AG04450 (cell line): Measurements from ENCODE around the gene CLIP1. TPM values are rescaled to one million over a fixed set of nuclear protein-coding genes. Genes with fewer than 3 reads are reported as not detected.
"Not testable (repeated sequence)": the region's sequence is repeated elsewhere in the genome, so short reads cannot be mapped to it uniquely, and the experiment has no call there.

Experiments
- CTCF ChIA-PET: fragments of 300-600, 350-600 bp; formaldehyde crosslinking; extraction: SDS; loops from one replicate; lab custom pipeline; 2022; ENCODE audit warnings: antibody characterized with exemption, inconsistent platforms; lab: Charles Lee
- POLR2A ChIA-PET: fragments of 350-600 bp; formaldehyde crosslinking; extraction: SDS; loops from one replicate; lab custom pipeline; 2021; ENCODE audit warnings: antibody characterized with exemption, inconsistent platforms; lab: Yijun Ruan, JAX
- DNase-seq: peaks from one replicate; pipeline ENCODE4 v3.0.0-alpha.2; 2011; ENCODE audit warnings: low read depth, low spot score
- H3K27ac ChIP-seq: one replicate; pipeline ENCODE4 v1.5.1; 2012; ENCODE audit warnings: low read depth, low read length, control low read depth
- H3K27me3 ChIP-seq: one replicate; pipeline ENCODE4 v1.6.0; 2012; ENCODE audit warnings: low read length; ENCODE audit not compliant: control insufficient read depth, insufficient read depth
- H3K4me3 ChIP-seq: 2 replicates; pipeline ENCODE4 v1.5.1; 2011; ENCODE audit warnings: mild to moderate bottlenecking, low read depth, low read length, control low read depth
- H3K9me3 ChIP-seq: 2 replicates; pipeline ENCODE4 v1.5.1; 2012; ENCODE audit warnings: low read length; ENCODE audit not compliant: control insufficient read depth, insufficient read depth
- CTCF ChIP-seq: IDR thresholded peaks from 2 replicates; pipeline ENCODE4 v1.5.1; 2011; ENCODE audit warnings: low read depth, low read length, control low read depth, inconsistent platforms
- polyA minus RNA-seq: library from RNA; depleted of rRNA, polyadenylated mRNA; stranded (reverse); fragments of >200 nt; gene quantifications from 2 replicates; pipeline ENCODE4 v1.2.3, GENCODE V29; 2011; rRNA and poly(A)+ RNA removed
- polyA plus RNA-seq: library from polyadenylated mRNA; depleted of rRNA; stranded (reverse); fragments of >200 nt; gene quantifications from 2 replicates; pipeline ENCODE4 v1.2.3, GENCODE V29; 2011; rRNA removed

Gene CLIP1
- polyA plus RNA-seq (62.0 and 63.6 TPM in 2 replicates), polyA minus RNA-seq (124 and 139 TPM in 2 replicates)

GRCh38 chr12:122421821-122422729, at the start of gene CLIP1:
Gene CLIP1 (minus strand): TSS chr12:122422669. CDS start chr12:122380452, 42,217 bp downstream.
- ChIA-PET CTCF (interaction anchor here (0.6 to 1.6 kb wide), 3 partner anchors 16 to 49 kb away, joined by 3 to 12 read pairs (median 4); no protein-coding TSS in a partner anchor), POLR2A (interaction anchor here (0.6 to 1.6 kb wide), 7 partner anchors 22 to 79 kb away, joined by 3 to 9 read pairs (median 3); partner anchors contain the start of gene ZCCHC8)
- peak; percentile 46 for TF ChIP-seq CTCF
- no peaks in the 10 kb centered on the region for H3K27me3 ChIP-seq
- peak within 1 kb of the TSS; percentile 80 for H3K4me3 ChIP-seq
- H3K9me3 ChIP-seq = no peaks in the 10 kb centered on the region
- H3K27ac ChIP-seq = peak within 1 kb of the TSS; percentile 97
- no peak for DNase-seq

GRCh38 chr12:122471324-122472226, 49.1 kb upstream of the CLIP1 start:
- H3K27me3 ChIP-seq = no peaks in the 10 kb centered on the region
- ChIA-PET POLR2A (interaction anchor here (0.5 to 2.7 kb wide), 5 partner anchors 50 to 121 kb away, joined by 3 to 13 read pairs (median 4); partner anchors contain the start of gene CLIP1), CTCF (interaction anchor here (0.6 to 5.8 kb wide), 44 partner anchors 9 to 483 kb away, joined by 3 to 130 read pairs (median 6); partner anchors contain the start of gene CLIP1)
- H3K4me3 ChIP-seq = no peak overlapping the region
- no peaks in the 10 kb centered on the region for H3K9me3 ChIP-seq
- peak; percentile 78 for TF ChIP-seq CTCF
- peak; percentile 59 for DNase-seq
- H3K27ac ChIP-seq = no peak overlapping the region

- POLR2A ChIA-PET, H3K9me3 ChIP-seq, H3K4me3 ChIP-seq, H3K27ac ChIP-seq, DNase-seq, H3K27me3 ChIP-seq: not testable (repeated sequence)
- CTCF ChIA-PET = interaction anchor here (0.7 to 5.8 kb wide), 16 partner anchors 10 to 135 kb away, joined by 3 to 130 read pairs (median 8); partner anchors contain the start of gene CLIP1
Observed at GRCh38 chr12:122470576-122470975, 48.1 kb upstream of the CLIP1 start.

GRCh38 chr12:122469856-122470255, 47.4 kb upstream of the CLIP1 start:
- H3K4me3 ChIP-seq, H3K9me3 ChIP-seq, POLR2A ChIA-PET, DNase-seq, H3K27ac ChIP-seq, H3K27me3 ChIP-seq: not testable (repeated sequence)
- CTCF ChIA-PET = interaction anchor here (1.3 to 5.8 kb wide), 3 partner anchors 71 to 135 kb away, joined by 4 to 130 read pairs (median 48); no protein-coding TSS in a partner anchor

GRCh38 chr12:122467983-122468382, 45.5 kb upstream of the CLIP1 start:
- ChIA-PET CTCF (no interaction called here), POLR2A (no interaction called here)
- Histone ChIP-seq H3K9me3 (no peaks in the 10 kb centered on the region), H3K27me3 (no peaks in the 10 kb centered on the region), H3K27ac (no peak overlapping the region), H3K4me3 (no peak overlapping the region)
- TF ChIP-seq CTCF = no peak
- no peak for DNase-seq

GRCh38 chr12:122464317-122465042, 42.0 kb upstream of the CLIP1 start:
- ChIA-PET CTCF (interaction anchor here (2.4 kb wide), 1 partner anchor 65 kb away, joined by 10 read pairs; no protein-coding TSS in a partner anchor), POLR2A (interaction anchor here (0.9 to 3.2 kb wide), 3 partner anchors 15 to 65 kb away, joined by 3 to 23 read pairs (median 4); no protein-coding TSS in a partner anchor)
- H3K4me3 ChIP-seq, H3K9me3 ChIP-seq, H3K27me3 ChIP-seq: not testable (repeated sequence)
- peak overlapping the region; percentile 82 for H3K27ac ChIP-seq
- DNase-seq = peak; percentile 91
